Heart left ventricle (tissue), 13 donors: ENCODE measurements around the gene ALK.

Source experiments
- POLR2A ChIP-seq, 2 donors: fragments of 450-650 bp; IDR thresholded peaks; one replicate each; pipeline ENCODE4 v1.6.1; 2017; ENCODE audit warnings: antibody characterized with exemption in 2 of 2, mild to moderate bottlenecking in 2 of 2, moderate library complexity in 2 of 2
- TF ChIP-seq, protein P1 (sequence below), 12 donors: fragments of 200-600 bp; sonication (generic) in 4 of 12; IDR thresholded peaks; one replicate each; pipeline versions ENCODE4 v1.5.0 to v1.8.0; 2018 to 2022; ENCODE audit warnings: antibody characterized with exemption in 12 of 12, mild to moderate bottlenecking in 5 of 12
- donor health status: ischemic (EF 13 %, LVEDD 7.1; RV severe dilation, severe dysfunction).
- donor health status: DM: no; HTN: yes; CAD: no.
- donor health status: DM: no; HTN: no; CAD: no.
- donor health status: ischemic (EF 25% LVEDD 6.9; RV normal size, moderate dysfunction).
- donor health status: ischemic (EF 25% LVEDD 5.7; RV mildly dilated, moderate dysfunction).
- donor health status: ischemic (EF 35%, LVEDD 5.7; RV mildly dilated, moderate dysfunction).
- donor health status: nonischemic (EF 11% LVEDD 7.7; RV severe dilation, severe dysfunction).
- donor health status: DM: yes; HTN: yes; CAD: no.
- donor health status: PGD.
- donor health status: ischemic (EF 29% LVEDD 5.4; RV normal size, mild dysfunction).
- donor health status: nonischemic (EF 23%, LVEDD 6.1; RV moderate dilation, normal function).

DNA sequence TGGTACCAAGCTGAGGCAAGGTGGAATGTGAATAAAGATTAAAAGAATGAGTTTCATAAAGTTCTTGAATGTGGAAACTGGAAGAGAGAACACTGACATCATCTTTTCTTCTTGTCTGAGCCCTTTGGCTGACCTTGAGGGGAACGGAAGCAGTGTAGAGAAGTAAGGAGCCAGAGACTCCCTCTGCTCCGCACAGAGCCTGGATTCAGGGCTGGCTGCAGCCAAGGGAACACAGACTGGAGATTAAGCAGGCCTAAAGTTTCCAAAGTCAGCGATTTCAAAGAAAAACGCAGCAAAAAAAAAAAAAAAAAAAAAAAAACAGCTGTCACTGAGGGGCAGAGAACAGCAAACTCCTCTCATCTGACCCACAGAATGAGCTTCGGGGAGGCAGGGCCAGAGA lies 19.3 kb upstream of the ALK start:
- TF ChIP-seq, protein P1, sequence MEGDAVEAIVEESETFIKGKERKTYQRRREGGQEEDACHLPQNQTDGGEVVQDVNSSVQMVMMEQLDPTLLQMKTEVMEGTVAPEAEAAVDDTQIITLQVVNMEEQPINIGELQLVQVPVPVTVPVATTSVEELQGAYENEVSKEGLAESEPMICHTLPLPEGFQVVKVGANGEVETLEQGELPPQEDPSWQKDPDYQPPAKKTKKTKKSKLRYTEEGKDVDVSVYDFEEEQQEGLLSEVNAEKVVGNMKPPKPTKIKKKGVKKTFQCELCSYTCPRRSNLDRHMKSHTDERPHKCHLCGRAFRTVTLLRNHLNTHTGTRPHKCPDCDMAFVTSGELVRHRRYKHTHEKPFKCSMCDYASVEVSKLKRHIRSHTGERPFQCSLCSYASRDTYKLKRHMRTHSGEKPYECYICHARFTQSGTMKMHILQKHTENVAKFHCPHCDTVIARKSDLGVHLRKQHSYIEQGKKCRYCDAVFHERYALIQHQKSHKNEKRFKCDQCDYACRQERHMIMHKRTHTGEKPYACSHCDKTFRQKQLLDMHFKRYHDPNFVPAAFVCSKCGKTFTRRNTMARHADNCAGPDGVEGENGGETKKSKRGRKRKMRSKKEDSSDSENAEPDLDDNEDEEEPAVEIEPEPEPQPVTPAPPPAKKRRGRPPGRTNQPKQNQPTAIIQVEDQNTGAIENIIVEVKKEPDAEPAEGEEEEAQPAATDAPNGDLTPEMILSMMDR (IDR thresholded peaks at IDR 0.05) = no peak
- TF ChIP-seq POLR2A (IDR thresholded peaks at IDR 0.05) = no peak
